CD4-positive, alpha-beta T cell treated with Interleukin-4 for 1 hour (primary cell): Measurements from ENCODE around the gene TMEM203.

ENCODE experiments used
- DNase-seq, 2 donors: peaks; one replicate each; pipeline ENCODE4 v3.0.0-alpha.2; 2020 to 2022

Gene TMEM203

GRCh38 chr9:137193771-137194170 lies 11.7 kb downstream of the TMEM203 start:
- DNase-seq: no peak

GRCh38 chr9:137192859-137193258 lies 12.6 kb downstream of the TMEM203 start:
- no peak for DNase-seq

- DNase-seq: no peak
Measured at GRCh38 chr9:137192448-137192780, 13.0 kb downstream of the TMEM203 start.

- no peak for DNase-seq
Measured at GRCh38 chr9:137191691-137192447, 13.6 kb downstream of the TMEM203 start.

- no peak for DNase-seq
Measured at GRCh38 chr9:137191245-137191644, 14.2 kb downstream of the TMEM203 start.

GRCh38 chr9:137190315-137190856 lies 15.1 kb downstream of the TMEM203 start:
- DNase-seq: no peak

GRCh38 chr9:137189297-137190295 lies 15.9 kb downstream of the TMEM203 start:
- no peak for DNase-seq

GRCh38 chr9:137188490-137189296 lies 16.8 kb downstream of the TMEM203 start, which contains the start of the genes ANAPC2 and SSNA1:
Gene ANAPC2 (minus strand): TSS chr9:137188560. CDS start chr9:137188532, 28 bp downstream.
Gene SSNA1 (plus strand): TSS chr9:137188676. CDS start chr9:137188727, 51 bp downstream.
- peak; percentile 92 to 93 for DNase-seq

- no peak for DNase-seq
Measured at GRCh38 chr9:137188086-137188489, 17.4 kb downstream of the TMEM203 start.

- no peak for DNase-seq
Measured at GRCh38 chr9:137187386-137187785, 18.1 kb downstream of the TMEM203 start.

GRCh38 chr9:137186385-137186784 lies 19.1 kb downstream of the TMEM203 start:
- no peak for DNase-seq

- no peak for DNase-seq
Measured at GRCh38 chr9:137185921-137186320, 19.5 kb downstream of the TMEM203 start.

- no peak for DNase-seq
Measured at GRCh38 chr9:137184881-137185660, 20.4 kb downstream of the TMEM203 start.

GRCh38 chr9:137183980-137184595 lies 21.4 kb downstream of the TMEM203 start:
- DNase-seq: no peak

GRCh38 chr9:137182836-137183235 lies 22.6 kb downstream of the TMEM203 start:
- no peak for DNase-seq

GRCh38 chr9:137181680-137182079 lies 23.8 kb downstream of the TMEM203 start:
- DNase-seq: no peak

GRCh38 chr9:137180491-137180890 lies 25.0 kb downstream of the TMEM203 start:
- no peak for DNase-seq

- no peak for DNase-seq
Measured at GRCh38 chr9:137179761-137180160, 25.7 kb downstream of the TMEM203 start.

GRCh38 chr9:137178939-137179630 lies 26.4 kb downstream of the TMEM203 start:
- no peak for DNase-seq

- no peak for DNase-seq
Measured at GRCh38 chr9:137178201-137178938, 27.1 kb downstream of the TMEM203 start.
